ENCODE data around the gene PLA2G15. TPM values are rescaled to one million over a fixed set of nuclear protein-coding genes. Genes with fewer than 3 reads are reported as not detected.
A peak's percentile ranks its signal among the peaks of the same experiment; 100 is the strongest.

PLA2G15 gene
- total and polyA plus RNA-seq, 2 donors (not counting 1 experiment from before 2014, with no cell fraction given): 6.1 to 12.5 TPM

GRCh38 chr16:68276223-68276622, 31.1 kb downstream of the PLA2G15 start:
- Histone ChIP-seq H2AFZ (ENCODE audit: insufficient read depth, low read depth, low read length, poor library complexity, severe bottlenecking) (peak overlapping the region; percentile 28), H3K9ac (ENCODE audit: low read length) (peak overlapping the region; percentile 47), H3K9me3 (ENCODE audit: control extremely low read depth in 1 of 3, control insufficient read depth in 2 of 3, insufficient read depth in 1 of 3, low read length in 2 of 3) (no peaks in the 10 kb centered on the region), H4K20me1 (ENCODE audit: control insufficient read depth, insufficient read depth, low read length, poor library complexity, severe bottlenecking) (peaks cover 30% of the 10 kb centered on the region), H3K27ac (ENCODE audit: low read length in 2 of 2) (peak overlapping the region; percentile 46 to 79), H3K4me2 (replicated peaks; ENCODE audit: low read depth, low read length, poor library complexity, severe bottlenecking) (peak overlapping the region; percentile 62), H3K36me3 (replicated peaks in 1 of 2; ENCODE audit: control extremely low read depth in 1 of 2, control insufficient read depth in 1 of 2, extremely low read depth in 1 of 2, insufficient read depth in 2 of 2, low read length in 1 of 2) (peaks cover 9 to 40% of the 10 kb centered on the region in 2 experiments), H3K4me3 (ENCODE audit: control extremely low read depth in 1 of 5, extremely low read depth in 1 of 5, insufficient read depth in 1 of 5, low read depth in 2 of 5, low read length in 4 of 5) (peak overlapping the region in 1 of 5 experiments; percentile 40), H3K79me2 (ENCODE audit: control insufficient read depth, insufficient read depth, low read length) (peaks cover 86% of the 10 kb centered on the region), H3K4me1 (ENCODE audit: control insufficient read depth in 2 of 2, insufficient read depth in 2 of 2, low read length in 2 of 2) (peaks cover 45 to 65% of the 10 kb centered on the region in 2 donors), H3K27me3 (replicated peaks in 1 of 4; ENCODE audit: control extremely low read depth in 1 of 4, control insufficient read depth in 3 of 4, insufficient read depth in 4 of 4, low read length in 3 of 4) (no peaks in the 10 kb centered on the region)
- ChIA-PET POLR2A (interaction anchor here (0.7 kb wide), 1 partner anchor 428 kb away, joined by 3 read pairs; no protein-coding TSS in a partner anchor), CTCF (interaction anchor here (1.2 to 3.6 kb wide), 5 partner anchors 9 to 52 kb away, joined by 3 to 20 read pairs (median 6); partner anchors contain the start of gene SLC7A6)
- H3K27me3 Mint-ChIP-seq: no peaks in the 10 kb centered on the region
- peak overlapping the region; percentile 94 for H3K27ac Mint-ChIP-seq
- ATAC-seq (ENCODE audit: low read depth) (no peak), DNase-seq (no peak)
- intact Hi-C loops (cut with micrococcal nuclease): no loop called here
- WGBS (ENCODE audit: insufficient coverage): 93% methylated on average over 2 of the region's 3 CpGs
- peak overlapping the region; percentile 64 for H3K4me3 Mint-ChIP-seq
- H3K9me3 Mint-ChIP-seq (ENCODE audit: insufficient read depth): no peaks in the 10 kb centered on the region
- TF ChIP-seq CTCF (IDR thresholded peaks at IDR 0.05) (no peak), EZH2 (IDR thresholded peaks at IDR 0.05; ENCODE audit: borderline replicate concordance, insufficient read depth, low read depth, low read length, poor library complexity, severe bottlenecking) (no peak)
- peaks cover 57% of the 10 kb centered on the region for H3K4me1 Mint-ChIP-seq

GRCh38 chr16:68279726-68280558, 34.8 kb downstream of the PLA2G15 start:
- no peaks in the 10 kb centered on the region for H3K9me3 ChIP-seq (ENCODE audit: control extremely low read depth in 1 of 3, control insufficient read depth in 2 of 3, insufficient read depth in 1 of 3, low read length in 2 of 3)
- H3K9me3 Mint-ChIP-seq (ENCODE audit: insufficient read depth): no peaks in the 10 kb centered on the region
- H3K79me2 ChIP-seq (ENCODE audit: control insufficient read depth, insufficient read depth, low read length): peaks cover 66% of the 10 kb centered on the region
- peaks cover 50 to 68% of the 10 kb centered on the region in 2 donors for H3K4me1 ChIP-seq (ENCODE audit: control insufficient read depth in 2 of 2, insufficient read depth in 2 of 2, low read length in 2 of 2)
- H3K27ac Mint-ChIP-seq: peak overlapping the region; percentile 39
- H3K4me3 Mint-ChIP-seq: no peak overlapping the region
- no peaks in the 10 kb centered on the region for H3K27me3 ChIP-seq (replicated peaks in 1 of 4; ENCODE audit: control extremely low read depth in 1 of 4, control insufficient read depth in 3 of 4, insufficient read depth in 4 of 4, low read length in 3 of 4)
- ChIA-PET POLR2A (interaction anchor here (1.6 kb wide), 1 partner anchor 10 kb away, joined by 4 read pairs; no protein-coding TSS in a partner anchor), CTCF (interaction anchor here (0.8 to 3.7 kb wide), 4 partner anchors 10 to 18 kb away, joined by 4 to 18 read pairs (median 8); partner anchors contain the start of gene SLC7A6)
- peaks cover 62% of the 10 kb centered on the region for H3K4me1 Mint-ChIP-seq
- no peak overlapping the region for H2AFZ ChIP-seq (ENCODE audit: insufficient read depth, low read depth, low read length, poor library complexity, severe bottlenecking)
- no peak overlapping the region for H3K4me3 ChIP-seq (ENCODE audit: control extremely low read depth in 1 of 5, extremely low read depth in 1 of 5, insufficient read depth in 1 of 5, low read depth in 2 of 5, low read length in 4 of 5)
- intact Hi-C loops (cut with micrococcal nuclease): no loop called here
- no peak for TF ChIP-seq EZH2 (IDR thresholded peaks at IDR 0.05; ENCODE audit: borderline replicate concordance, insufficient read depth, low read depth, low read length, poor library complexity, severe bottlenecking)
- TF ChIP-seq CTCF (IDR thresholded peaks at IDR 0.05): no peak
- H3K36me3 ChIP-seq (replicated peaks in 1 of 2; ENCODE audit: control extremely low read depth in 1 of 2, control insufficient read depth in 1 of 2, extremely low read depth in 1 of 2, insufficient read depth in 2 of 2, low read length in 1 of 2): peaks cover 1 to 26% of the 10 kb centered on the region in 2 experiments
- H3K4me2 ChIP-seq (replicated peaks; ENCODE audit: low read depth, low read length, poor library complexity, severe bottlenecking): no peak overlapping the region
- H4K20me1 ChIP-seq (ENCODE audit: control insufficient read depth, insufficient read depth, low read length, poor library complexity, severe bottlenecking): peaks cover 3% of the 10 kb centered on the region
- no peak for ATAC-seq (ENCODE audit: low read depth)
- H3K27me3 Mint-ChIP-seq: no peaks in the 10 kb centered on the region
- WGBS (ENCODE audit: insufficient coverage): 100% methylated on average over 4 of the region's 13 CpGs
- DNase-seq: no peak
- H3K27ac ChIP-seq (ENCODE audit: low read length in 2 of 2): no peak overlapping the region
- no peak overlapping the region for H3K9ac ChIP-seq (ENCODE audit: low read length)

All from B cell (primary cell).